RWPE2 (cell line): ENCODE measurements around the gene NEIL3.

Experiments
- ATAC-seq: fragments of 200-7000 bp; cut with Tn5 transposase; 3 replicates; pipeline ENCODE4 v1.9.1; 2021; ENCODE audit warnings: low read depth
- DNase-seq: peaks from one replicate; pipeline ENCODE4 v3.0.0-alpha.2; 2020; ENCODE audit warnings: low spot score
- H3K27ac ChIP-seq: fragments of 450-650 bp; 2 replicates; pipeline ENCODE4 v1.5.1; 2017; ENCODE audit warnings: mild to moderate bottlenecking; ENCODE audit not compliant: poor library complexity, severe bottlenecking
- H3K27me3 ChIP-seq: fragments of 250-450 bp; sonication (Bioruptor Pico); 2 replicates; pipeline ENCODE4 v1.5.1; 2021; ENCODE audit warnings: mild to moderate bottlenecking, moderate library complexity; ENCODE audit not compliant: insufficient read depth, poor library complexity, severe bottlenecking
- H3K36me3 ChIP-seq: fragments of 250-450 bp; sonication (Bioruptor Pico); 2 replicates; pipeline ENCODE4 v1.5.1; 2020; ENCODE audit warnings: low read depth, mild to moderate bottlenecking, moderate library complexity
- H3K4me1 ChIP-seq: fragments of 250-450 bp; sonication (Bioruptor Pico); 2 replicates; pipeline ENCODE4 v1.5.1; 2021; ENCODE audit warnings: mild to moderate bottlenecking, moderate library complexity; ENCODE audit not compliant: insufficient read depth, poor library complexity, severe bottlenecking
- H3K4me3 ChIP-seq: fragments of 250-450 bp; sonication (Bioruptor Pico); 2 replicates; pipeline ENCODE4 v1.5.1; 2021; ENCODE audit warnings: mild to moderate bottlenecking, moderate library complexity; ENCODE audit not compliant: severe bottlenecking
- H3K9me3 ChIP-seq: fragments of 250-450 bp; sonication (Bioruptor Pico); 2 replicates; pipeline ENCODE4 v1.5.1; 2021; ENCODE audit warnings: mild to moderate bottlenecking, moderate library complexity; ENCODE audit not compliant: severe bottlenecking
- TF ChIP-seq, protein P1 (sequence below): fragments of 450-650 bp; IDR thresholded peaks from one replicate; pipeline ENCODE4 v1.5.1; 2017; ENCODE audit warnings: mild to moderate bottlenecking, moderate library complexity; ENCODE audit not compliant: poor library complexity, severe bottlenecking

Gene NEIL3

DNA sequence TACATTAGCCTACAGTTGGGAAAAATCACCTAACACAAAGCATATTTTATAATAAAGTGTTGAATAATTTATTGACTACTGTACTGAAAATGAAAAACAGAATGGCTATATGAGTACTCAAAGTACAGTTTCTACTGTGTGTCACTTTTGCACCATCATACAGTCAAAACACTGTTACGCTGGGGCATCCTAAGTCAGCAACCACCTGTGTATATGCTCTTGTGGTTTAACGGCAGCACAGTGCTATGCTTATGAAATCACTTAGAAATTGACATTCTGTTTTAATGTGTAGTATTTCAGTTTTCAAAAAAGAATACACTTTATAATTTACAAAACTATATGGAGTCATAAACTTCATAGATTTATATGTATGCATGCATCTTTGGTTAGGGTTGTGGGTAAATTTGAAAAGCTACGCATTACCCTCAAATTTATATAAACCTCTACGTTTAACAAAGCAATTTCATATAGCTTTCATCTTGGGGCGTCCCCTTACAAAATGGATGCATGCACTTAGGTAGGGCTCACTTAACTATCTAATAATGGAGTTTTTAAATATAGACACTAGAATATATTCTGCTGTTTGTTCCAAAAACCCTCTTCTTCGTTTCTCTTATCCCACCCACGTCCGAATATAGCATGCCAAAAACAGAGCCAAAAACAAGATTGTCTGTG is 690 bp upstream of the NEIL3 start:
- no peaks in the 10 kb centered on the region for H3K9me3 ChIP-seq
- H3K4me1 ChIP-seq, result peaks cover 26% of the 10 kb centered on the region
- peaks cover 11% of the 10 kb centered on the region; the same call in 1 of the 2 replicates for H3K36me3 ChIP-seq
- ATAC-seq, result no peak
- peak overlapping the region; percentile 63 for H3K4me3 ChIP-seq
- H3K27me3 ChIP-seq, result no peaks in the 10 kb centered on the region
- H3K27ac ChIP-seq, result peak overlapping the region; percentile 15
- no peak for DNase-seq
- TF ChIP-seq, protein P1, sequence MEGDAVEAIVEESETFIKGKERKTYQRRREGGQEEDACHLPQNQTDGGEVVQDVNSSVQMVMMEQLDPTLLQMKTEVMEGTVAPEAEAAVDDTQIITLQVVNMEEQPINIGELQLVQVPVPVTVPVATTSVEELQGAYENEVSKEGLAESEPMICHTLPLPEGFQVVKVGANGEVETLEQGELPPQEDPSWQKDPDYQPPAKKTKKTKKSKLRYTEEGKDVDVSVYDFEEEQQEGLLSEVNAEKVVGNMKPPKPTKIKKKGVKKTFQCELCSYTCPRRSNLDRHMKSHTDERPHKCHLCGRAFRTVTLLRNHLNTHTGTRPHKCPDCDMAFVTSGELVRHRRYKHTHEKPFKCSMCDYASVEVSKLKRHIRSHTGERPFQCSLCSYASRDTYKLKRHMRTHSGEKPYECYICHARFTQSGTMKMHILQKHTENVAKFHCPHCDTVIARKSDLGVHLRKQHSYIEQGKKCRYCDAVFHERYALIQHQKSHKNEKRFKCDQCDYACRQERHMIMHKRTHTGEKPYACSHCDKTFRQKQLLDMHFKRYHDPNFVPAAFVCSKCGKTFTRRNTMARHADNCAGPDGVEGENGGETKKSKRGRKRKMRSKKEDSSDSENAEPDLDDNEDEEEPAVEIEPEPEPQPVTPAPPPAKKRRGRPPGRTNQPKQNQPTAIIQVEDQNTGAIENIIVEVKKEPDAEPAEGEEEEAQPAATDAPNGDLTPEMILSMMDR, result no peak

DNA sequence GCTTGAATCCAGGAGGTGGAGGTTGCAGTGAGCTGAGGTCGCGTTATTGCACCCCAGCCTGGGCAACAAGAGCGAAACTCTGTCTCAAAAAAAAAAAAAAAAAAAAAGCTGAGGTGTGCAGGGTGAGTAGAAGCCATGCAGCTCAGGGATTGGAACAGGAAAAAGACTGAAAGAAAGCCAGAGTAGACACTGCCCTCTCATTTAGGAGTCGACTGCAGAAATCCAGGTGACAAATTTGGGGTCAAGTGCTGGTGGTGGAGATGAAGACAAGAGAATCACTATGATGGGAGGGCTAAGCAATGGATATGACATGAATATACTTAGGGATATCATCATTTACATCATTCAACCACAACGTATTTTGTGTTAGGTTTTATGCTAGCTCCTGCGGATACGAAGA is 1.9 kb downstream of the NEIL3 start:
- Histone ChIP-seq H3K4me3 (no peak overlapping the region), H3K27ac (no peak overlapping the region), H3K4me1 (peaks cover 26% of the 10 kb centered on the region), H3K36me3 (peaks cover 14% of the 10 kb centered on the region; the same call in 1 of the 2 replicates), H3K9me3 (no peaks in the 10 kb centered on the region), H3K27me3 (no peaks in the 10 kb centered on the region)
- no peak for ATAC-seq
- no peak for DNase-seq
- TF ChIP-seq, protein P1, result no peak

DNA sequence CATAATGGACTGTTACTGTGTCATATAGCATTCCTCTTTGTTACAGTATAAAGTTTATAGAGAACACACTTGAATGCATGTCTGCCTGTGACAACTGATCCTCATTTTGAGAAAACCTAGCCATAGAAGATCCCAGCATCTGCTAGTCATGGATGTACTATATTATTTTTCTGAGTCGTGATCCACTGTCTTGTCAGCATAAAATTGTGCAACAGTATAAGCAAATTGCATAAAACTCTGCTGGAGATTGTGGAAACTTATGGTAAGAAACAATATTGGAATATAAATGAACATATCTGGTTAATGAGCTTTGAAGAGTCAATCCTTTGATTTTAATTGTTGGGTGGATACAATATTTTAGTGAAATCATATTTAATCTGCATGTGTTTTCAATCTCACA is 3.6 kb downstream of the NEIL3 start:
- DNase-seq, result no peak
- ATAC-seq, result no peak
- peaks cover 14% of the 10 kb centered on the region; the same call in 1 of the 2 replicates for H3K36me3 ChIP-seq
- TF ChIP-seq, protein P1, result no peak
- H3K27ac ChIP-seq, result no peak overlapping the region
- H3K4me3 ChIP-seq, result no peak overlapping the region
- H3K4me1 ChIP-seq, result peaks cover 22% of the 10 kb centered on the region
- H3K9me3 ChIP-seq, result no peaks in the 10 kb centered on the region
- H3K27me3 ChIP-seq, result no peaks in the 10 kb centered on the region

DNA sequence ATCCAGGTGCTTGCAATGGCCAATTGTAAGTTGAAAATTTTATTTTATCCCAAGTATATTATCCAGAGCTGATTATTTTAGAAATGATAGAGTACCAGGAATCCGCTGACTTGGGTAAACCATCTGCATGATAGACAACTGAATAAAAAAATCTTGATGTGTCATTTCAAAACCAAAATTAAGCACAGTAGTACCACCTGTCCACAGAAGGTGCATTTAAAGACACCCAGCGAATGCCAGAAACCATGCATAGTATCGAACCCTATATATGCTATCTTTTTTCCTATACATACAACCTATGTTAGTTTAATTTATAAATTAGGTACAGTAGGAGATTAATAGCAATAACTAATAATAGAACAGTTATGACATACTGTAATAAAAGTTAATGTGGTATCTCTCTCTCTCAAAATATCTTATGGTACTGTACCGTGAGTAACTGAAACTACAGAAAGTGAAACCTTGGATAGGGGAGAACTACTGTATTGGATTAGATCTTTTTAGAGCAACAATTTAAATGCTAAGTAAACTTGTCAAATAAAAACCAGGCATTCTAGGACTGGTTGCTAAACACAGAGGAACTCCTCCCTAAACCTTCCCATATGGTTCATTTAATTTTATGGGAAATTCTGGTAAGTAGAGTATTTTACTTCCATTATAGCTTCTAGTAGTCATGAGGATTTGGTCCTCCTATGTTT is 6.2 kb downstream of the NEIL3 start:
- H3K4me1 ChIP-seq, result peaks cover 7% of the 10 kb centered on the region
- DNase-seq (no peak), ATAC-seq (no peak)
- TF ChIP-seq, protein P1, result no peak
- H3K9me3 ChIP-seq, result no peaks in the 10 kb centered on the region
- H3K27me3 ChIP-seq, result no peaks in the 10 kb centered on the region
- no peak overlapping the region for H3K27ac ChIP-seq
- H3K36me3 ChIP-seq, result peaks cover 8% of the 10 kb centered on the region; the same call in 1 of the 2 replicates
- H3K4me3 ChIP-seq, result no peak overlapping the region

DNA sequence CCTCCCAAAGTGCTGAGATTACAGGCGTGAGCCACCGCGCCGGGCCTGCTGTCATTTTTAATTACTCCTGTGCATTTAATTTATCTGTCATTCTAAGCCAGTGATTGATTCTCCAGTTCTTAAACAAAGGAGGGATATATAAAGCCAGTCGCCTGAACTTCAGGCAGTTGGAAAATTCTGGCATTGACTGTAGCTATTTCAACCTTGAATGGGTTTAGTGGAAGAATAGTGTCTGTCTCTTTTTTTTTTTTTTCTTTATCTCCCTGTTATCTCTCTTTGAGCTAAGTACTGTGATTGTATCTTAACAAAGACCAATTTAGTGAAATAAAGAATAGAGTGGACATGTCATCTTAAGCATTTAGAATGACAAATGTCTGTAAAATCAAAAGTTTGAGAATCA is 11.0 kb downstream of the NEIL3 start:
- no peaks in the 10 kb centered on the region for H3K4me1 ChIP-seq
- no peaks in the 10 kb centered on the region for H3K27me3 ChIP-seq
- TF ChIP-seq, protein P1, result no peak
- DNase-seq (no peak), ATAC-seq (no peak)
- no peak overlapping the region for H3K4me3 ChIP-seq
- no peaks in the 10 kb centered on the region for H3K9me3 ChIP-seq
- H3K36me3 ChIP-seq, result peaks cover 45% of the 10 kb centered on the region
- H3K27ac ChIP-seq, result no peak overlapping the region
